ENCODE measurements around the gene SUPT3H. TPM values are rescaled to one million over a fixed set of nuclear protein-coding genes. Genes with fewer than 3 reads are reported as not detected.
A peak's percentile ranks its signal among the peaks of the same experiment; 100 is the strongest.

SUPT3H gene
- total RNA-seq, 6 experiments from 2014 or later, result 0.95 to 2.8 (median 2.0) TPM

DNA sequence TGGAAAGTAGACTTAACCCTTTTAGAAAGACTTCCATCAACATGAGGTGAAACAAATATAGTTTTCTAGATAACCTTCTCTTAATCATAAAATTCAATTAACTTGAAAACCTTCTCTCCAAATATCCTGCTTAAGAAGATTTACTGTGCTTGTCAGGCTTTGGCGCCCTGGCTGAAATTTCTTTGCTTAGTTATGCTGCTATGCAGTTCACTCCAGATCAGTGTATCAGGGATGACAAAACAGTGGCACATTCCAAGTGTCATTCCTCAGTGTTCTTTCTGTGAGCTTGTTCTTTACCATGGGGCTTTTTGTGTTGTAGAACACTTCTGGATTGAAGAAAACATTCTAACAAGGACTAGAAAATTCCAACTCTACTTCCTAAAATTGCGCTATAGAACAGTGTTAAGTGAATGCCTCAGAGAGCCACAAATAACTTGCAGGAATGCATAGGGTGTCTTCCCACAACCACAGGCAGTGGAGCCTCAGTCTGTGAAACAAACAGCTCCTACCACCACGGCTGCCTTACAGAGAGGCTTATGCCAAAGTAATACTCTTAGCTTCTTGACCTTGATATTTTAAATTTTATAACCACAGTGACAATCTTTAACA is 546.6 kb downstream of the SUPT3H start:
- Histone ChIP-seq H3K9me3 (no peaks in the 10 kb centered on the region), H3K27ac (no peak overlapping the region), H3K4me1 (no peaks in the 10 kb centered on the region), H3K27me3 (no peaks in the 10 kb centered on the region), H3K36me3 (no peaks in the 10 kb centered on the region), H3K4me3 (no peak overlapping the region)
- intact Hi-C loops (cut with DNase I), result no loop called here
- DNase-seq (no peak), ATAC-seq (no peak)
- 89% methylated on average over 3 of the region's 3 CpGs for WGBS (ENCODE audit: insufficient coverage, low coverage, low lambda C conversion rate, missing lambda C conversion rate)
- TF ChIP-seq POLR2A (IDR thresholded peaks at IDR 0.05), result no peak
- TF ChIP-seq, protein P1, sequence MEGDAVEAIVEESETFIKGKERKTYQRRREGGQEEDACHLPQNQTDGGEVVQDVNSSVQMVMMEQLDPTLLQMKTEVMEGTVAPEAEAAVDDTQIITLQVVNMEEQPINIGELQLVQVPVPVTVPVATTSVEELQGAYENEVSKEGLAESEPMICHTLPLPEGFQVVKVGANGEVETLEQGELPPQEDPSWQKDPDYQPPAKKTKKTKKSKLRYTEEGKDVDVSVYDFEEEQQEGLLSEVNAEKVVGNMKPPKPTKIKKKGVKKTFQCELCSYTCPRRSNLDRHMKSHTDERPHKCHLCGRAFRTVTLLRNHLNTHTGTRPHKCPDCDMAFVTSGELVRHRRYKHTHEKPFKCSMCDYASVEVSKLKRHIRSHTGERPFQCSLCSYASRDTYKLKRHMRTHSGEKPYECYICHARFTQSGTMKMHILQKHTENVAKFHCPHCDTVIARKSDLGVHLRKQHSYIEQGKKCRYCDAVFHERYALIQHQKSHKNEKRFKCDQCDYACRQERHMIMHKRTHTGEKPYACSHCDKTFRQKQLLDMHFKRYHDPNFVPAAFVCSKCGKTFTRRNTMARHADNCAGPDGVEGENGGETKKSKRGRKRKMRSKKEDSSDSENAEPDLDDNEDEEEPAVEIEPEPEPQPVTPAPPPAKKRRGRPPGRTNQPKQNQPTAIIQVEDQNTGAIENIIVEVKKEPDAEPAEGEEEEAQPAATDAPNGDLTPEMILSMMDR (IDR thresholded peaks at IDR 0.05), result no peak

DNA sequence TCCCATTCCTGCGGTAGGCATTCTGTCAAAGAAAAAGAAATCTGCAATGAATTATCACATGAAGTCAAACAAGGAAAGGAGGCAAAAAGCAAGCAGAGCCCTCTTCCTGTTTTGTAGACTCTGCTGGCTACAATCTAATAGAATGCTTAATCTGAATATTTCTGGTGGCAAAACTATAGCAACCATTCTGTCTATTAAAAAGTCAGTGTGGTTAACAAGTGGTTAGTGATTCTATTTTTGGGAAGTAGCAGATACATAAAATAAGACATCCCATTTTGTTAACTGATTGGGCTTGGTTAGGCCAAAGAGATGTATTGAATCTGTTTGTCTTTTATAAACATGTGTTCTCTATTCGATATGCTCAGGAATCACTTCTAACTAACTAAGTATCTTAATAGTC is 547.9 kb downstream of the SUPT3H start:
- ATAC-seq (no peak), DNase-seq (no peak)
- H3K4me1 ChIP-seq, result no peaks in the 10 kb centered on the region
- H3K4me3 ChIP-seq, result no peak overlapping the region
- H3K9me3 ChIP-seq, result no peaks in the 10 kb centered on the region
- H3K27me3 ChIP-seq, result no peaks in the 10 kb centered on the region
- intact Hi-C loops (cut with DNase I), result no loop called here
- no peaks in the 10 kb centered on the region for H3K36me3 ChIP-seq
- WGBS (ENCODE audit: insufficient coverage, low coverage, low lambda C conversion rate, missing lambda C conversion rate), result 64% methylated on average over 2 of the region's 2 CpGs
- H3K27ac ChIP-seq, result no peak overlapping the region
- TF ChIP-seq, protein P1 (IDR thresholded peaks at IDR 0.05), result no peak
- no peak for TF ChIP-seq POLR2A (IDR thresholded peaks at IDR 0.05)

DNA sequence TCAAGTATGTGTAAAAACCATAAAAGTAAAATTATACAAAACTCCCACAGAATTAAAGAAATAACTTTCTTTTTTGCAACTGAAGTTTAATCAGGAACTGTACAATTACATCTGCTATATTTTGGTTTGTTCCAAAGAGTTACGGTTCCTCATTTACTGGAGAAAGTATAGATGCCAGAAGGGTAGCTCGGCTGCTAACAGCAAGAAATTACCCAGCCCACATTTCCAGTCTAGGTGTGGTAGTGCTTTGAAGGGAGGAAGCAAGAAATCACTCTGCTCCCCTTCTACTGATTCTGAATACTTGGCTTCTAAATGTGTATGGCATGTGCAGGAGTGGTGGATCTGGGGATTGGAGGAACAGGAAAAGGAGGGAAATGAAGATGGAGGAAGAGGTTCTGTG is 549.0 kb downstream of the SUPT3H start:
- WGBS (ENCODE audit: insufficient coverage, low coverage, low lambda C conversion rate, missing lambda C conversion rate), result 64% methylated on average over 2 of the region's 2 CpGs
- no peak overlapping the region for H3K27ac ChIP-seq
- no peak overlapping the region for H3K4me3 ChIP-seq
- TF ChIP-seq, protein P1 (IDR thresholded peaks at IDR 0.05), result no peak
- no peak for TF ChIP-seq POLR2A (IDR thresholded peaks at IDR 0.05)
- H3K4me1 ChIP-seq, result no peaks in the 10 kb centered on the region
- ATAC-seq (peak in 1 of 4 donors; percentile 52), DNase-seq (no peak)
- no peaks in the 10 kb centered on the region for H3K36me3 ChIP-seq
- no peaks in the 10 kb centered on the region for H3K27me3 ChIP-seq
- no peaks in the 10 kb centered on the region for H3K9me3 ChIP-seq
- intact Hi-C loops (cut with DNase I), result no loop called here

DNA sequence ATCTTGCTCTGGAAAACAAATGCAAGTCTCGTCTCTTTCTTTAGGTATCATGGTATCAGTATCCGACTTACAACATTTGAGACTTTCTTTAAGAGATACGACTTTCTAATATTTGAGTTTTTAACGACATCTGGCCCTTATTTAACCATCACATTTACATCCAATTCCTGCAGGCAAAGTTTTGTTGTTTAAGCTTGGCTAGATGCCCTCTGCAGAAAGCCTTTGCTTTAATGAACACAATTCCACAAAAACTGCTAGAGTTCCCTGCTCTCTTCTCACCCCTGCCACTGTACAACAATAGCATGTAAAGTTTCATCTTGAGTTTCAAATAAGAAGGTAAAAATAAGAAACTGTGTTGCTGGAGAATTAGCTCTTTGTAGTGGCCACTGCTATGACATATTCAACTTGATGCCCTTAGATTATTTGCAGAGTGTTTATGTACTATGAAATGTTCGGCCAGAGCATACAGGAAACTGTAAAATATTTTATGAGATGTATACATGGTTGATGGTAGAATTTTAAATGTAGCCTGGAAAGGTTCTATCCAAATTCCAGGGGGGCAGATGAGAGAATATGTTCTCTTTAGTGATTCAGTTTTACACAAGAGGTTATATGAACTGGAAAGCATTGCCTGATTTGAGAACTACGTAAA is 551.6 kb downstream of the SUPT3H start:
- 88% methylated on average over 6 of the region's 6 CpGs for WGBS (ENCODE audit: insufficient coverage, low coverage, low lambda C conversion rate, missing lambda C conversion rate)
- H3K27me3 ChIP-seq, result no peaks in the 10 kb centered on the region
- intact Hi-C loops (cut with DNase I), result no loop called here
- no peak overlapping the region for H3K4me3 ChIP-seq
- no peaks in the 10 kb centered on the region for H3K9me3 ChIP-seq
- DNase-seq, result no peak
- H3K36me3 ChIP-seq, result no peaks in the 10 kb centered on the region
- H3K4me1 ChIP-seq, result no peaks in the 10 kb centered on the region
- no peak overlapping the region for H3K27ac ChIP-seq
- ATAC-seq, result no peak
- TF ChIP-seq, protein P1 (IDR thresholded peaks at IDR 0.05), result no peak
- TF ChIP-seq POLR2A (IDR thresholded peaks at IDR 0.05), result no peak

Measured in right lobe of liver (tissue), 6 donors.